ENCODE data around the gene PDIA4.

GRCh38 chr7:148958061-148958460 lies 70.2 kb downstream of the PDIA4 start:
- TF ChIP-seq EZH2 (IDR thresholded peaks at IDR 0.05; ENCODE audit: borderline replicate concordance) (no peak), CTCF (IDR thresholded peaks at IDR 0.05; ENCODE audit: poor library complexity) (no peak)
